K562 (cell line): ENCODE measurements around the gene RAB5A. TPM values are rescaled to one million over a fixed set of nuclear protein-coding genes. Genes with fewer than 3 reads are reported as not detected.

Source experiments
- ATF1 ChIP-seq, 2 experiments: fragments of 450-650 bp in 1 of 2; IDR thresholded peaks; 2 replicates each; pipeline ENCODE4 v1.6.1; 2016; ENCODE audit warnings: missing compliant biosample characterization in 1 of 2, missing genetic modification characterization in 1 of 2
- EP300 ChIP-seq: IDR thresholded peaks from 2 replicates; pipeline ENCODE4 v1.6.1; 2012; ENCODE audit warnings: low read length, improper control_type of control experiment
- HLTF ChIP-seq: fragments of 450-650 bp; IDR thresholded peaks from 2 replicates; pipeline ENCODE4 v1.6.1; 2016
- HNRNPK ChIP-seq: fragments of 200-400 bp; formaldehyde crosslinking; IDR thresholded peaks from one replicate; pipeline ENCODE4 v1.6.1; 2018; ENCODE audit warnings: mild to moderate bottlenecking, low read depth, low read length; ENCODE audit not compliant: poor library complexity, severe bottlenecking
- KLF16 ChIP-seq: IDR thresholded peaks from 2 replicates; pipeline ENCODE4 v1.6.1; 2016; ENCODE audit warnings: antibody characterized with exemption
- RBM39 ChIP-seq: fragments of 200-400 bp; formaldehyde crosslinking; optimal IDR thresholded peaks from 2 replicates; pipeline ENCODE3; 2018; ENCODE audit warnings: low read depth, low read length
- SIRT6 ChIP-seq: IDR thresholded peaks from one replicate; pipeline ENCODE4 v1.6.1; 2012; ENCODE audit warnings: low read depth, mild to moderate bottlenecking, control low read depth, inconsistent platforms, low read length, moderate library complexity
- SNAPC5 ChIP-seq: fragments of 250-450 bp; sonication (Bioruptor Pico); IDR thresholded peaks from 2 replicates; pipeline ENCODE4 v1.8.0; 2021; ENCODE audit warnings: moderate library complexity, mild to moderate bottlenecking, inconsistent platforms
- STAT5B ChIP-seq: fragments of 250-450 bp; sonication (Bioruptor Pico); IDR thresholded peaks from 2 replicates; pipeline ENCODE4 v1.8.0; 2021; ENCODE audit warnings: mild to moderate bottlenecking, inconsistent platforms
- TRIM28 ChIP-seq: fragments of 450-650 bp; IDR thresholded peaks from 2 replicates; pipeline ENCODE4 v1.6.1; 2017
- ZBTB5 ChIP-seq: fragments of 450-650 bp; IDR thresholded peaks from 2 replicates; pipeline ENCODE4 v1.6.1; 2017; ENCODE audit warnings: antibody characterized with exemption
- ZNF165 ChIP-seq: fragments of 250-450 bp; sonication (Bioruptor Pico); IDR thresholded peaks from 2 replicates; pipeline ENCODE4 v1.4.0; 2020; ENCODE audit warnings: borderline replicate concordance
- ZNF561 ChIP-seq: fragments of 450-650 bp; formaldehyde crosslinking; conservative IDR thresholded peaks from 2 replicates; pipeline ENCODE4 v1.4.0; 2020; ENCODE audit warnings: mild to moderate bottlenecking, moderate library complexity
- ZNF584 ChIP-seq: fragments of 200-800 bp; sonication (Bioruptor generic); IDR thresholded peaks from 2 replicates; pipeline ENCODE4 v1.6.1; 2016; ENCODE audit warnings: low read depth, mild to moderate bottlenecking, missing genetic modification characterization, missing compliant biosample characterization
- polyA plus RNA-seq, 8 experiments: library from polyadenylated mRNA; depleted of rRNA in 4 of 8; stranded (reverse) in 5 of 8; unstranded in 3 of 8; fragments of >200 nt; fragmentation: Nextera tagmentation in 2 of 8; fragmentation: Illumina TruSeq in 1 of 8; extraction: Ambion mirVana in 2 of 8; extraction: Trizol in 1 of 8; gene quantifications; 2 replicates each; pipeline versions ENCODE4 v1.2.1 to v1.2.3, GENCODE V29; 2011 to 2014; ENCODE audit warnings: inconsistent platforms in 1 of 8, missing spikeins in 1 of 8
- total RNA-seq, 7 experiments: library from RNA; depleted of rRNA in 6 of 7; stranded (reverse); fragments of >200 nt in 6 of 7; fragmentation: Illumina TruSeq in 2 of 7; extraction: Trizol in 2 of 7; gene quantifications; 2 replicates each; pipeline versions ENCODE4 v1.2.1 to v1.2.3, GENCODE V29; 2011 to 2021; ENCODE audit warnings: low replicate concordance in 1 of 7
- TF ChIP-seq, protein P1 (sequence below), 2 experiments: fragments of 450-650 bp; formaldehyde crosslinking in 1 of 2; IDR thresholded peaks; 2 replicates each; pipeline versions ENCODE4 v1.4.0 to v1.6.1; 2014 to 2020; ENCODE audit warnings: mild to moderate bottlenecking in 2 of 2, borderline replicate concordance in 1 of 2, low read depth in 1 of 2
- TF ChIP-seq, protein P2 (sequence below): fragments of 450-650 bp; IDR thresholded peaks from 2 replicates; pipeline ENCODE4 v1.6.1; 2016; ENCODE audit warnings: borderline replicate concordance

RAB5A gene
- total and polyA plus RNA-seq, 9 of the 15 experiments (the other 6 are each of a cell fraction or from before 2014, with no cell fraction given), result 28.3 to 64.2 (median 49.0) TPM

GRCh38 chr3:19947549-19948225 is 790 bp downstream of the RAB5A start (continued):
- TF ChIP-seq KLF16 (no peak), HNRNPK (no peak), EP300 (no peak), ZNF561 (CRISPR knock-in tag) (no peak), HLTF (no peak; the same call in 1 of the 2 replicates), ZNF165 (CRISPR knock-in tag) (no peak; the same call in 1 of the 2 replicates), STAT5B (CRISPR knock-in tag) (no peak), ATF1 (CRISPR knock-in tag; IDR thresholded peaks at IDR 0.05) (no peak), ATF1 (tag; IDR thresholded peaks at IDR 0.05) (no peak), ZNF584 (no peak), ZBTB5 (no peak), RBM39 (no peak), TRIM28 (no peak), SNAPC5 (CRISPR knock-in tag) (no peak), SIRT6 (no peak)
- TF ChIP-seq, protein P1, sequence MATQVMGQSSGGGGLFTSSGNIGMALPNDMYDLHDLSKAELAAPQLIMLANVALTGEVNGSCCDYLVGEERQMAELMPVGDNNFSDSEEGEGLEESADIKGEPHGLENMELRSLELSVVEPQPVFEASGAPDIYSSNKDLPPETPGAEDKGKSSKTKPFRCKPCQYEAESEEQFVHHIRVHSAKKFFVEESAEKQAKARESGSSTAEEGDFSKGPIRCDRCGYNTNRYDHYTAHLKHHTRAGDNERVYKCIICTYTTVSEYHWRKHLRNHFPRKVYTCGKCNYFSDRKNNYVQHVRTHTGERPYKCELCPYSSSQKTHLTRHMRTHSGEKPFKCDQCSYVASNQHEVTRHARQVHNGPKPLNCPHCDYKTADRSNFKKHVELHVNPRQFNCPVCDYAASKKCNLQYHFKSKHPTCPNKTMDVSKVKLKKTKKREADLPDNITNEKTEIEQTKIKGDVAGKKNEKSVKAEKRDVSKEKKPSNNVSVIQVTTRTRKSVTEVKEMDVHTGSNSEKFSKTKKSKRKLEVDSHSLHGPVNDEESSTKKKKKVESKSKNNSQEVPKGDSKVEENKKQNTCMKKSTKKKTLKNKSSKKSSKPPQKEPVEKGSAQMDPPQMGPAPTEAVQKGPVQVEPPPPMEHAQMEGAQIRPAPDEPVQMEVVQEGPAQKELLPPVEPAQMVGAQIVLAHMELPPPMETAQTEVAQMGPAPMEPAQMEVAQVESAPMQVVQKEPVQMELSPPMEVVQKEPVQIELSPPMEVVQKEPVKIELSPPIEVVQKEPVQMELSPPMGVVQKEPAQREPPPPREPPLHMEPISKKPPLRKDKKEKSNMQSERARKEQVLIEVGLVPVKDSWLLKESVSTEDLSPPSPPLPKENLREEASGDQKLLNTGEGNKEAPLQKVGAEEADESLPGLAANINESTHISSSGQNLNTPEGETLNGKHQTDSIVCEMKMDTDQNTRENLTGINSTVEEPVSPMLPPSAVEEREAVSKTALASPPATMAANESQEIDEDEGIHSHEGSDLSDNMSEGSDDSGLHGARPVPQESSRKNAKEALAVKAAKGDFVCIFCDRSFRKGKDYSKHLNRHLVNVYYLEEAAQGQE (IDR thresholded peaks at IDR 0.05; ENCODE audit: borderline replicate concordance), result no peak
- TF ChIP-seq, protein P1 (CRISPR knock-in tag; IDR thresholded peaks at IDR 0.05; ENCODE audit: low read depth), result 0 out of 2 replicates have a peak, but pooled peaks have one; percentile 43
- TF ChIP-seq, protein P2, sequence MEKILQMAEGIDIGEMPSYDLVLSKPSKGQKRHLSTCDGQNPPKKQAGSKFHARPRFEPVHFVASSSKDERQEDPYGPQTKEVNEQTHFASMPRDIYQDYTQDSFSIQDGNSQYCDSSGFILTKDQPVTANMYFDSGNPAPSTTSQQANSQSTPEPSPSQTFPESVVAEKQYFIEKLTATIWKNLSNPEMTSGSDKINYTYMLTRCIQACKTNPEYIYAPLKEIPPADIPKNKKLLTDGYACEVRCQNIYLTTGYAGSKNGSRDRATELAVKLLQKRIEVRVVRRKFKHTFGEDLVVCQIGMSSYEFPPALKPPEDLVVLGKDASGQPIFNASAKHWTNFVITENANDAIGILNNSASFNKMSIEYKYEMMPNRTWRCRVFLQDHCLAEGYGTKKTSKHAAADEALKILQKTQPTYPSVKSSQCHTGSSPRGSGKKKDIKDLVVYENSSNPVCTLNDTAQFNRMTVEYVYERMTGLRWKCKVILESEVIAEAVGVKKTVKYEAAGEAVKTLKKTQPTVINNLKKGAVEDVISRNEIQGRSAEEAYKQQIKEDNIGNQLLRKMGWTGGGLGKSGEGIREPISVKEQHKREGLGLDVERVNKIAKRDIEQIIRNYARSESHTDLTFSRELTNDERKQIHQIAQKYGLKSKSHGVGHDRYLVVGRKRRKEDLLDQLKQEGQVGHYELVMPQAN, result no peak
